ENCODE data around the gene XCR1. TPM values are rescaled to one million over a fixed set of nuclear protein-coding genes. Genes with fewer than 3 reads are reported as not detected.

Gene XCR1
- total and polyA plus RNA-seq, 2 donors (not counting 1 experiment from before 2014, with no cell fraction given) = 0.01 TPM; not detected in 1

GRCh38 chr3:46020766-46021510 lies 6.3 kb downstream of the XCR1 start:
- Mint-ChIP-seq H3K27me3 (peaks cover 19% of the 10 kb centered on the region), H3K27ac (no peak overlapping the region), H3K4me3 (no peak overlapping the region), H3K4me1 (no peaks in the 10 kb centered on the region), H3K9me3 (ENCODE audit: insufficient read depth) (no peaks in the 10 kb centered on the region)
- ChIA-PET POLR2A (no interaction called here), CTCF (no interaction called here)
- Histone ChIP-seq H3K4me3 (ENCODE audit: control extremely low read depth in 1 of 5, extremely low read depth in 1 of 5, insufficient read depth in 1 of 5, low read depth in 2 of 5, low read length in 4 of 5) (no peak overlapping the region), H3K4me2 (replicated peaks; ENCODE audit: low read depth, low read length, poor library complexity, severe bottlenecking) (no peak overlapping the region), H3K27me3 (replicated peaks in 1 of 4; ENCODE audit: control extremely low read depth in 1 of 4, control insufficient read depth in 3 of 4, insufficient read depth in 4 of 4, low read length in 3 of 4) (peaks cover 0 to 3% (median 0%) of the 10 kb centered on the region in 4 experiments), H4K20me1 (ENCODE audit: control insufficient read depth, insufficient read depth, low read length, poor library complexity, severe bottlenecking) (no peaks in the 10 kb centered on the region), H3K36me3 (replicated peaks in 1 of 2; ENCODE audit: control extremely low read depth in 1 of 2, control insufficient read depth in 1 of 2, extremely low read depth in 1 of 2, insufficient read depth in 2 of 2, low read length in 1 of 2) (no peaks in the 10 kb centered on the region), H2AFZ (ENCODE audit: insufficient read depth, low read depth, low read length, poor library complexity, severe bottlenecking) (no peak overlapping the region), H3K4me1 (ENCODE audit: control insufficient read depth in 2 of 2, insufficient read depth in 2 of 2, low read length in 2 of 2) (no peaks in the 10 kb centered on the region), H3K79me2 (ENCODE audit: control insufficient read depth, insufficient read depth, low read length) (no peaks in the 10 kb centered on the region), H3K27ac (ENCODE audit: low read length in 2 of 2) (no peak overlapping the region), H3K9me3 (ENCODE audit: control extremely low read depth in 1 of 3, control insufficient read depth in 2 of 3, insufficient read depth in 1 of 3, low read length in 2 of 3) (no peaks in the 10 kb centered on the region), H3K9ac (ENCODE audit: low read length) (no peak overlapping the region)
- ATAC-seq (ENCODE audit: low read depth) = no peak
- intact Hi-C loops (cut with micrococcal nuclease) = no loop called here
- no peak for DNase-seq
- TF ChIP-seq CTCF (IDR thresholded peaks at IDR 0.05) (no peak), EZH2 (IDR thresholded peaks at IDR 0.05; ENCODE audit: borderline replicate concordance, insufficient read depth, low read depth, low read length, poor library complexity, severe bottlenecking) (no peak)
- WGBS (ENCODE audit: insufficient coverage) = 97% methylated on average over 35 of the region's 37 CpGs

- no peak for TF ChIP-seq CTCF (IDR thresholded peaks at IDR 0.05)
- no peak for TF ChIP-seq EZH2 (IDR thresholded peaks at IDR 0.05; ENCODE audit: borderline replicate concordance, insufficient read depth, low read depth, low read length, poor library complexity, severe bottlenecking)
- Histone ChIP-seq H3K4me1 (ENCODE audit: control insufficient read depth in 2 of 2, insufficient read depth in 2 of 2, low read length in 2 of 2) (no peaks in the 10 kb centered on the region), H4K20me1 (ENCODE audit: control insufficient read depth, insufficient read depth, low read length, poor library complexity, severe bottlenecking) (no peaks in the 10 kb centered on the region), H2AFZ (ENCODE audit: insufficient read depth, low read depth, low read length, poor library complexity, severe bottlenecking) (no peak overlapping the region), H3K27ac (ENCODE audit: low read length in 2 of 2) (no peak overlapping the region), H3K79me2 (ENCODE audit: control insufficient read depth, insufficient read depth, low read length) (no peaks in the 10 kb centered on the region), H3K9ac (ENCODE audit: low read length) (no peak overlapping the region), H3K27me3 (replicated peaks in 1 of 4; ENCODE audit: control extremely low read depth in 1 of 4, control insufficient read depth in 3 of 4, insufficient read depth in 4 of 4, low read length in 3 of 4) (peaks cover 0 to 5% (median 0%) of the 10 kb centered on the region in 4 experiments), H3K36me3 (replicated peaks in 1 of 2; ENCODE audit: control extremely low read depth in 1 of 2, control insufficient read depth in 1 of 2, extremely low read depth in 1 of 2, insufficient read depth in 2 of 2, low read length in 1 of 2) (no peaks in the 10 kb centered on the region), H3K4me2 (replicated peaks; ENCODE audit: low read depth, low read length, poor library complexity, severe bottlenecking) (no peak overlapping the region), H3K9me3 (ENCODE audit: control extremely low read depth in 1 of 3, control insufficient read depth in 2 of 3, insufficient read depth in 1 of 3, low read length in 2 of 3) (no peaks in the 10 kb centered on the region), H3K4me3 (ENCODE audit: control extremely low read depth in 1 of 5, extremely low read depth in 1 of 5, insufficient read depth in 1 of 5, low read depth in 2 of 5, low read length in 4 of 5) (no peak overlapping the region)
- Mint-ChIP-seq H3K27ac (no peak overlapping the region), H3K4me1 (no peaks in the 10 kb centered on the region), H3K9me3 (ENCODE audit: insufficient read depth) (no peaks in the 10 kb centered on the region), H3K4me3 (no peak overlapping the region), H3K27me3 (peaks cover 19% of the 10 kb centered on the region)
- 50% methylated on average over 1 of the region's 1 CpG for WGBS (ENCODE audit: insufficient coverage)
- POLR2A ChIA-PET = no interaction called here
- intact Hi-C loops (cut with micrococcal nuclease) = no loop called here
- CTCF ChIA-PET = no interaction called here
- ATAC-seq (ENCODE audit: low read depth) (no peak), DNase-seq (no peak)
These were observed 7.6 kb downstream of the XCR1 start for GRCh38 chr3:46019707-46020106.

Data from B cell (primary cell).